LoVo (cell line): ENCODE results near the gene WIPI1.

ENCODE experiments used
- DNase-seq: peaks from one replicate; pipeline ENCODE4 v3.0.0-alpha.2; 2016; ENCODE audit warnings: low spot score

WIPI1 gene

GRCh38 chr17:68460715-68461114, 3.4 kb upstream of the WIPI1 start:
- DNase-seq = no peak

- no peak for DNase-seq
Observed at GRCh38 chr17:68460146-68460545, 2.9 kb upstream of the WIPI1 start.

- DNase-seq = no peak
Observed at GRCh38 chr17:68459037-68459639, 1.8 kb upstream of the WIPI1 start.

GRCh38 chr17:68458260-68459036, 1.2 kb upstream of the WIPI1 start:
- no peak for DNase-seq

GRCh38 chr17:68457539-68458259, 403 bp upstream of the WIPI1 start:
- DNase-seq = peak; percentile 98

GRCh38 chr17:68456339-68457167, 743 bp downstream of the WIPI1 start:
- peak; percentile 59 for DNase-seq

GRCh38 chr17:68455901-68456338, 1.4 kb downstream of the WIPI1 start:
- DNase-seq = no peak

GRCh38 chr17:68453991-68454665, 3.2 kb downstream of the WIPI1 start:
- DNase-seq = no peak

- DNase-seq = no peak
Observed at GRCh38 chr17:68452724-68453290, 4.5 kb downstream of the WIPI1 start.

- DNase-seq = no peak
Observed at GRCh38 chr17:68451670-68452354, 5.5 kb downstream of the WIPI1 start.

- no peak for DNase-seq
Observed at GRCh38 chr17:68450801-68451200, 6.5 kb downstream of the WIPI1 start.

- DNase-seq = no peak
Observed at GRCh38 chr17:68450391-68450790, 6.9 kb downstream of the WIPI1 start.

- no peak for DNase-seq
Observed at GRCh38 chr17:68449021-68449739, 8.1 kb downstream of the WIPI1 start.

- no peak for DNase-seq
Observed at GRCh38 chr17:68446626-68447041, 10.7 kb downstream of the WIPI1 start.

GRCh38 chr17:68445671-68446070, 11.6 kb downstream of the WIPI1 start:
- DNase-seq = no peak

- no peak for DNase-seq
Observed at GRCh38 chr17:68443972-68444464, 13.3 kb downstream of the WIPI1 start.

GRCh38 chr17:68441070-68441770, 16.1 kb downstream of the WIPI1 start:
- no peak for DNase-seq

- no peak for DNase-seq
Observed at GRCh38 chr17:68440526-68440925, 16.8 kb downstream of the WIPI1 start.

GRCh38 chr17:68439656-68440290, 17.5 kb downstream of the WIPI1 start:
- no peak for DNase-seq
